CD4-positive, alpha-beta T cell (primary cell): ENCODE data around the gene KIF24. TPM values are rescaled to one million over a fixed set of nuclear protein-coding genes. Genes with fewer than 3 reads are reported as not detected.

ENCODE experiments used
- ATAC-seq: fragments of 200-7000 bp; cut with Tn5 transposase; one replicate; pipeline ENCODE4 v1.10.0; 2022; ENCODE audit warnings: mild to moderate bottlenecking; ENCODE audit not compliant: poor library complexity
- CTCF ChIA-PET: fragments of 350-600 bp; sonication (Branson Sonifier 250); formaldehyde crosslinking; loops from one replicate; lab custom pipeline; 2021; ENCODE audit warnings: antibody characterized with exemption, inconsistent platforms; lab: Charles Lee
- POLR2A ChIA-PET: fragments of 350-600 bp; sonication (Branson Sonifier 250); formaldehyde crosslinking; loops from one replicate; lab custom pipeline; 2021; ENCODE audit warnings: antibody characterized with exemption, inconsistent platforms; lab: Charles Lee
- DNase-seq, 14 experiments: peaks; one replicate each; pipeline ENCODE4 v3.0.0-alpha.2; 2013 to 2020; ENCODE audit warnings: mixed read lengths in 2 of 14
- H3K27ac ChIP-seq, 2 donors: one replicate each; pipeline versions ENCODE4 v1.5.1 to v1.7.0; 2013; ENCODE audit warnings: low read length in 2 of 2, low read depth in 1 of 2, mild to moderate bottlenecking in 1 of 2
- H3K27me3 ChIP-seq, 2 experiments: 1 replicate in 1 of 2; 2 replicates in 1 of 2; pipeline versions ENCODE4 v1.6.1 to v1.7.0; 2013; ENCODE audit warnings: low read length in 2 of 2, control low read depth in 1 of 2, mild to moderate bottlenecking in 1 of 2, moderate library complexity in 1 of 2; ENCODE audit not compliant: insufficient read depth in 2 of 2, control insufficient read depth in 1 of 2
- H3K36me3 ChIP-seq: one replicate; pipeline ENCODE4 v1.6.1; 2013; ENCODE audit warnings: low read length, control low read depth; ENCODE audit not compliant: insufficient read depth
- H3K4me1 ChIP-seq: one replicate; pipeline ENCODE4 v1.6.1; 2013; ENCODE audit warnings: low read length, control low read depth; ENCODE audit not compliant: insufficient read depth
- H3K4me3 ChIP-seq: one replicate; pipeline ENCODE4 v1.5.1; 2013; ENCODE audit warnings: mild to moderate bottlenecking, low read length, moderate library complexity
- H3K9me3 ChIP-seq, 2 experiments: 1 replicate in 1 of 2; 2 replicates in 1 of 2; pipeline versions ENCODE4 v1.6.1 to v1.7.0; 2013; ENCODE audit warnings: low read length in 2 of 2, mild to moderate bottlenecking in 2 of 2, control low read depth in 1 of 2, moderate library complexity in 1 of 2; ENCODE audit not compliant: control insufficient read depth in 1 of 2, insufficient read depth in 1 of 2
- H3K27ac Mint-ChIP-seq: one replicate; pipeline ENCODE4 v1.8.0; 2020; ENCODE audit warnings: mixed read lengths
- H3K27me3 Mint-ChIP-seq: one replicate; pipeline ENCODE4 v1.8.0; 2021; ENCODE audit warnings: mixed read lengths
- H3K36me3 Mint-ChIP-seq: one replicate; pipeline ENCODE4 v1.8.0; 2021; ENCODE audit warnings: low read depth, mixed read lengths
- H3K4me1 Mint-ChIP-seq: one replicate; pipeline ENCODE4 v1.8.0; 2021; ENCODE audit warnings: low read depth, mixed read lengths
- H3K4me3 Mint-ChIP-seq: one replicate; pipeline ENCODE4 v1.8.0; 2020; ENCODE audit warnings: mild to moderate bottlenecking, mixed read lengths
- H3K9me3 Mint-ChIP-seq: one replicate; pipeline ENCODE4 v1.8.0; 2020; ENCODE audit warnings: mixed read lengths
- CTCF ChIP-seq: fragments of 200-600 bp; IDR thresholded peaks from one replicate; pipeline ENCODE4 v1.8.0; 2022; ENCODE audit warnings: antibody characterized with exemption, mild to moderate bottlenecking
- intact Hi-C, 2 experiments: fragments of 100-400 bp; cut with DNase I in 1 of 2; cut with micrococcal nuclease in 1 of 2; formaldehyde crosslinking; loops; one replicate each; pipeline versions ENCODE4 v1.15.1 to v1.9.0; 2023 to 2025; cut with DNase I, micrococcal nuclease
- total RNA-seq, 174 experiments: library from RNA in 2 of 174; stranded (reverse) in 2 of 174; gene quantifications; one replicate each; pipeline ENCODE4 v1.2.3 and lab custom pipeline; 2021 to 2026

The KIF24 gene
- total RNA-seq, 2 experiments from 2014 or later = 0.05 to 0.14 TPM

- H3K27me3 Mint-ChIP-seq = no peaks in the 10 kb centered on the region
- peak; percentile 35 for TF ChIP-seq CTCF
- H3K4me1 Mint-ChIP-seq = peaks cover 51% of the 10 kb centered on the region
- ChIA-PET CTCF (interaction anchor here (1.3 to 4.0 kb wide), 5 partner anchors 43 to 168 kb away, joined by 3 to 22 read pairs (median 6); partner anchors contain the start of gene MYORG), POLR2A (interaction anchor here (0.9 to 3.1 kb wide), 3 partner anchors 44 to 49 kb away, joined by 3 to 11 read pairs (median 8); partner anchors contain the start of gene MYORG)
- Histone ChIP-seq H3K27me3 (no peaks in the 10 kb centered on the region), H3K27ac (no peak overlapping the region), H3K9me3 (no peaks in the 10 kb centered on the region), H3K36me3 (peaks cover 6% of the 10 kb centered on the region), H3K4me3 (no peak overlapping the region), H3K4me1 (peaks cover 21% of the 10 kb centered on the region)
- DNase-seq = peak in 3 of 14 experiments; percentile 40 to 58 (median 57)
- H3K36me3 Mint-ChIP-seq = peaks cover 21% of the 10 kb centered on the region
- no peaks in the 10 kb centered on the region for H3K9me3 Mint-ChIP-seq
- peak overlapping the region; percentile 8 for H3K27ac Mint-ChIP-seq
- peak overlapping the region; percentile 69 for H3K4me3 Mint-ChIP-seq
- ATAC-seq = no peak
- intact Hi-C loops = loop anchor here (1.0 to 5.0 kb wide), 5 partner anchors 45 to 280 kb away; partner anchors contain the start of gene RPP25L (in 1 of the 2)
Observed at GRCh38 chr9:34332076-34332964, 3.3 kb upstream of the KIF24 start.

GRCh38 chr9:34331196-34331595, 2.1 kb upstream of the KIF24 start:
- Histone ChIP-seq H3K4me1 (peaks cover 21% of the 10 kb centered on the region), H3K27ac (no peak overlapping the region), H3K4me3 (no peak overlapping the region), H3K9me3 (no peaks in the 10 kb centered on the region), H3K36me3 (peaks cover 2% of the 10 kb centered on the region), H3K27me3 (no peaks in the 10 kb centered on the region)
- Mint-ChIP-seq H3K4me1 (peaks cover 51% of the 10 kb centered on the region), H3K4me3 (peak overlapping the region; percentile 42), H3K27me3 (no peaks in the 10 kb centered on the region), H3K36me3 (peaks cover 10% of the 10 kb centered on the region), H3K9me3 (no peaks in the 10 kb centered on the region), H3K27ac (no peak overlapping the region)
- ChIA-PET CTCF (interaction anchor here (1.0 to 4.0 kb wide), 3 partner anchors 46 to 282 kb away, joined by 3 to 22 read pairs (median 7); partner anchors contain the start of gene MYORG), POLR2A (interaction anchor here (1.2 kb wide), 1 partner anchor 49 kb away, joined by 10 read pairs; no protein-coding TSS in a partner anchor)
- intact Hi-C loops = loop anchor here (5.0 kb wide), 2 partner anchors 261 to 281 kb away; partner anchors contain the start of gene RPP25L (in 1 of the 2)
- no peak for TF ChIP-seq CTCF
- no peak for DNase-seq
- no peak for ATAC-seq

- intact Hi-C loops = loop anchor here (2.0 to 10.0 kb wide), 7 partner anchors 71 to 280 kb away; partner anchors contain the start of genes DCAF12 (in 1 of the 2), ENHO (in 1 of the 2), UBAP1 (in 1 of the 2) and UBAP2 (in 1 of the 2)
- H3K36me3 Mint-ChIP-seq = no peaks in the 10 kb centered on the region
- TF ChIP-seq CTCF = no peak
- H3K27me3 Mint-ChIP-seq = no peaks in the 10 kb centered on the region
- no peaks in the 10 kb centered on the region for H3K27me3 ChIP-seq
- H3K4me1 ChIP-seq = peaks cover 21% of the 10 kb centered on the region
- ChIA-PET POLR2A (interaction anchor here (1.3 kb wide), 1 partner anchor 51 kb away, joined by 3 read pairs; no protein-coding TSS in a partner anchor), CTCF (no interaction called here)
- H3K36me3 ChIP-seq = no peaks in the 10 kb centered on the region
- no peaks in the 10 kb centered on the region for H3K9me3 Mint-ChIP-seq
- peaks cover 42% of the 10 kb centered on the region for H3K4me1 Mint-ChIP-seq
- H3K4me3 ChIP-seq = peak overlapping the region; percentile 82
- DNase-seq = no peak
- peak overlapping the region; percentile 90 for H3K27ac Mint-ChIP-seq
- H3K4me3 Mint-ChIP-seq = peak overlapping the region; percentile 90
- H3K9me3 ChIP-seq = no peaks in the 10 kb centered on the region
- peak overlapping the region; percentile 25 to 78 for H3K27ac ChIP-seq
- ATAC-seq = no peak
Observed at GRCh38 chr9:34328500-34328986, 525 bp downstream of the KIF24 start.
